Measurements from ENCODE around the gene CAV1. TPM values are rescaled to one million over a fixed set of nuclear protein-coding genes. Genes with fewer than 3 reads are reported as not detected.

CAV1 gene
- total RNA-seq, 4 donors from 2014 or later: 21.7 to 171 (median 86.8) TPM

DNA sequence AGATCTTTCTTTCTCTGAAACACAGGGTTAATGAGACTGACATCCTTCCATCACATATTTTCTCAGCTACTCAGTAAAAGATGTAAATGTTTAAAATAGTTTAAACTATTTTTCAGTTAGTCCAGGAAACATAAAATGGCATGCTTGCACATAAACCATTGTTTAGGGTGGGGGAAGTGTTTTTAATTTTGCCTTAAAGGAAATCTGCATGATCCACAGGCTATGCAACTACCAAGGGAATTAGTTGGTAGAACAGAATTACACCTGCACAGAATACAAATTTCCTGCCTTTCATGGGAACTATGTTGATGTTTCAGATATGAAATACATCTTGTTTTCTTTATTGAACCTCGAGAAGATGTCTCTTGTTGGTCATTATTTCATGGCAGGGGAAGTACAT is 10.6 kb downstream of the CAV1 start:
- Histone ChIP-seq H3K27ac (peak overlapping the region in 1 of 4 donors; percentile 31), H3K36me3 (peaks cover 0 to 33% (median 5%) of the 10 kb centered on the region in 3 donors), H3K4me1 (peaks cover 0 to 30% (median 24%) of the 10 kb centered on the region in 3 donors), H3K9me3 (no peaks in the 10 kb centered on the region), H3K4me3 (no peak overlapping the region), H3K27me3 (no peaks in the 10 kb centered on the region)
- 58 to 71% methylated on average over 1 of the region's 1 CpG for WGBS, 2 donors
- no peak for DNase-seq
- no peak for TF ChIP-seq POLR2A (IDR thresholded peaks at IDR 0.05)
- TF ChIP-seq, protein P1, sequence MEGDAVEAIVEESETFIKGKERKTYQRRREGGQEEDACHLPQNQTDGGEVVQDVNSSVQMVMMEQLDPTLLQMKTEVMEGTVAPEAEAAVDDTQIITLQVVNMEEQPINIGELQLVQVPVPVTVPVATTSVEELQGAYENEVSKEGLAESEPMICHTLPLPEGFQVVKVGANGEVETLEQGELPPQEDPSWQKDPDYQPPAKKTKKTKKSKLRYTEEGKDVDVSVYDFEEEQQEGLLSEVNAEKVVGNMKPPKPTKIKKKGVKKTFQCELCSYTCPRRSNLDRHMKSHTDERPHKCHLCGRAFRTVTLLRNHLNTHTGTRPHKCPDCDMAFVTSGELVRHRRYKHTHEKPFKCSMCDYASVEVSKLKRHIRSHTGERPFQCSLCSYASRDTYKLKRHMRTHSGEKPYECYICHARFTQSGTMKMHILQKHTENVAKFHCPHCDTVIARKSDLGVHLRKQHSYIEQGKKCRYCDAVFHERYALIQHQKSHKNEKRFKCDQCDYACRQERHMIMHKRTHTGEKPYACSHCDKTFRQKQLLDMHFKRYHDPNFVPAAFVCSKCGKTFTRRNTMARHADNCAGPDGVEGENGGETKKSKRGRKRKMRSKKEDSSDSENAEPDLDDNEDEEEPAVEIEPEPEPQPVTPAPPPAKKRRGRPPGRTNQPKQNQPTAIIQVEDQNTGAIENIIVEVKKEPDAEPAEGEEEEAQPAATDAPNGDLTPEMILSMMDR (IDR thresholded peaks at IDR 0.05): no peak
- intact Hi-C loops (cut with DNase I): loop anchor here (10.0 kb wide), 1 partner anchor 49 kb away; no protein-coding TSS in a partner anchor

DNA sequence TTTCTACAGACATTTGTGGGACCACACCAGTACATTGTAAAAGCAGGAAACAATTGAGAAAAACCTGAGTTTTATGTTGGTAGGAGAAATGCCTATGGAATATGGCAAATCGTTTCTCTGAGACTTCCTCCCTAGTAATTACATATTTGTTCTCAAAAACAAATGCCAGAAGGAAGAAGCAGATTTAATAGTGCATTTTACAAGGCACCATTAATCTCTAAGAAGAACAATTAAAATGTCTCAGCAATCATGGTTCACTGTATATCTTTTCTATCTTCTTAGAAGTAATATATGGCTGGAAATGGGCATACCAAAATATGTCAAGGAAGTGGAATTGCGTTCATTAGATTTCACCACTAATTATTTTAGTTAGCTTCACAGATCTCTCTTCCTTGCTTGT is 13.3 kb downstream of the CAV1 start:
- peaks cover 0 to 33% (median 5%) of the 10 kb centered on the region in 3 donors for H3K36me3 ChIP-seq
- H3K4me1 ChIP-seq: peaks cover 0 to 38% (median 19%) of the 10 kb centered on the region in 3 donors
- no peak for TF ChIP-seq POLR2A (IDR thresholded peaks at IDR 0.05)
- TF ChIP-seq, protein P1 (IDR thresholded peaks at IDR 0.05): no peak
- no peak overlapping the region for H3K4me3 ChIP-seq
- peak overlapping the region in 2 of 4 donors; percentile 34 to 52 for H3K27ac ChIP-seq
- H3K9me3 ChIP-seq: no peaks in the 10 kb centered on the region
- 60 to 63% methylated on average over 2 of the region's 2 CpGs for WGBS, 2 donors
- DNase-seq: no peak
- H3K27me3 ChIP-seq: no peaks in the 10 kb centered on the region
- intact Hi-C loops (cut with DNase I): loop anchor here (10.0 kb wide), 1 partner anchor 47 kb away; no protein-coding TSS in a partner anchor

- TF ChIP-seq, protein P1 (IDR thresholded peaks at IDR 0.05): no peak
- no peak for TF ChIP-seq POLR2A (IDR thresholded peaks at IDR 0.05)
- H3K36me3 ChIP-seq: peaks cover 0 to 33% (median 5%) of the 10 kb centered on the region in 3 donors
- H3K9me3 ChIP-seq: no peaks in the 10 kb centered on the region
- peak overlapping the region in 1 of 4 donors; percentile 4 for H3K27ac ChIP-seq
- no peak for DNase-seq
- intact Hi-C loops (cut with DNase I): loop anchor here (10.0 kb wide), 1 partner anchor 45 kb away; no protein-coding TSS in a partner anchor
- peaks cover 0 to 35% (median 19%) of the 10 kb centered on the region in 3 donors for H3K4me1 ChIP-seq
- H3K4me3 ChIP-seq: no peak overlapping the region
- 72 to 88% methylated on average over 3 of the region's 3 CpGs for WGBS, 2 donors
- no peaks in the 10 kb centered on the region for H3K27me3 ChIP-seq
These were observed 15.0 kb downstream of the CAV1 start for GRCh38 chr7:116539879-116540278.

DNA sequence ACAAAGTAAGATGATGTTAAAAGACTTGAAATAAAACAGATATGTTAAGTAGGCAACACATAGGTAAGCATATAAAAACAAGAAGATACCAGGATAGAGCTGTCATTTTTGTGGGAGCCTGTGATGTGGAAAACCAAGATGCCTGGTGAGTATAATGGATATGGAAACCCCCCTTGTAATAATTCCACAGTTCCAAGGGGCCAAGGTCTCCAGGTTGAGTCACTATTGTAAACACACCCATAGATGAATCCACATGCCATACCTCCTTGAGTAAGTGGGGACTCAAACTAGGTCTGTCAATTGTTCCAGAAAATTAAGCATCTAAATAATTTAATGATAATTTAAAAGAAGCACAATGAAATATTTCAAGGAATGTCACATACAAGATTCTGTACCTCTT is 15.9 kb downstream of the CAV1 start:
- Histone ChIP-seq H3K4me3 (no peak overlapping the region), H3K36me3 (peaks cover 0 to 31% (median 5%) of the 10 kb centered on the region in 3 donors), H3K9me3 (no peaks in the 10 kb centered on the region), H3K4me1 (peaks cover 0 to 34% (median 17%) of the 10 kb centered on the region in 3 donors), H3K27me3 (no peaks in the 10 kb centered on the region), H3K27ac (peak overlapping the region in 1 of 4 donors; percentile 36)
- intact Hi-C loops (cut with DNase I): no loop called here
- no peak for DNase-seq
- no peak for TF ChIP-seq POLR2A (IDR thresholded peaks at IDR 0.05)
- TF ChIP-seq, protein P1 (IDR thresholded peaks at IDR 0.05): no peak

GRCh38 chr7:116541951-116542350 is 17.1 kb downstream of the CAV1 start:
- Histone ChIP-seq H3K36me3 (peaks cover 0 to 23% (median 0%) of the 10 kb centered on the region in 3 donors), H3K4me3 (no peak overlapping the region), H3K9me3 (no peaks in the 10 kb centered on the region), H3K27ac (peak overlapping the region in 3 of 4 donors; percentile 19 to 43 (median 27)), H3K27me3 (no peaks in the 10 kb centered on the region), H3K4me1 (peaks cover 0 to 39% (median 15%) of the 10 kb centered on the region in 3 donors)
- DNase-seq: no peak
- intact Hi-C loops (cut with DNase I): no loop called here
- WGBS, 2 donors: 62 to 74% methylated on average over 3 of the region's 3 CpGs
- no peak for TF ChIP-seq POLR2A (IDR thresholded peaks at IDR 0.05)
- TF ChIP-seq, protein P1 (IDR thresholded peaks at IDR 0.05): no peak
